ENCODE measurements around the gene ADAMTS7. TPM values are rescaled to one million over a fixed set of nuclear protein-coding genes. Genes with fewer than 3 reads are reported as not detected.
"Not testable (repeated sequence)": the region's sequence is repeated elsewhere in the genome, so short reads cannot be mapped to it uniquely, and the experiment has no call there.

Gene ADAMTS7
- total and polyA plus RNA-seq, 2 of the 13 experiments (the other 11 are each of a cell fraction or from before 2014, with no cell fraction given): 0.09 to 0.12 TPM

- ATAC-seq; BruUV-seq (replicated peaks); H4K20me1 ChIP-seq (ENCODE audit: insufficient read depth, low read length); H3K9me3 ChIP-seq (ENCODE audit: low read length); H3K4me3 ChIP-seq (replicated peaks in 1 of 3; ENCODE audit: insufficient read depth in 1 of 3, low read depth in 2 of 3, low read length in 3 of 3); H3K36me3 ChIP-seq (replicated peaks in 1 of 2; ENCODE audit: control insufficient read depth in 1 of 2, insufficient read depth in 2 of 2, low read length in 2 of 2); FAIRE-seq; CTCF ChIA-PET (ENCODE audit: low intra/inter-chr PET ratio, low total read pairs); H3K79me2 ChIP-seq (ENCODE audit: insufficient read depth, low read length); H3K9ac ChIP-seq (ENCODE audit: insufficient read depth, low read depth, low read length); H3K27me3 ChIP-seq (ENCODE audit: control insufficient read depth in 1 of 2, insufficient read depth in 2 of 2, low read length in 2 of 2); intact Hi-C loops (cut with micrococcal nuclease; ENCODE audit: unreplicated experiment); DNase-seq (ENCODE audit: low spot score); in situ Hi-C loops (cut with HindIII; ENCODE audit: extremely low pct_ligation_motif_present, low pct_unique_long_range_greater_than_20kb); H3K27ac ChIP-seq (ENCODE audit: extremely low read length, insufficient read depth, low read length): not testable (repeated sequence)
- 74% methylated on average over 11 of the region's 15 CpGs for WGBS (ENCODE audit: low lambda C conversion rate)
- peak overlapping the region; percentile 27 for H2AFZ ChIP-seq (ENCODE audit: low read length)
- H3K4me1 ChIP-seq (ENCODE audit: insufficient read depth, low read length): peaks cover 29% of the 10 kb centered on the region
- POLR2A ChIA-PET: interaction anchor here (1.1 kb wide), 1 partner anchor 26 kb away, joined by 3 read pairs; no protein-coding TSS in a partner anchor
- TF ChIP-seq NFYB (CRISPR knock-in tag; IDR thresholded peaks at IDR 0.05) (peak; percentile 71), NFYC (CRISPR knock-in tag; IDR thresholded peaks at IDR 0.05) (peak; percentile 65), POLR2A (IDR thresholded peaks at IDR 0.05; ENCODE audit: insufficient read depth in 1 of 2, low read depth in 2 of 2, low read length in 2 of 2) (peak in 1 of 2 experiments; percentile 55; a peak in 1 of 4 replicates)
- H3K4me2 ChIP-seq (ENCODE audit: low read depth, low read length): peak overlapping the region; percentile 32; the same call in 1 of the 2 replicates
Measured at GRCh38 chr15:78847387-78847906, 36.2 kb upstream of the ADAMTS7 start.

- H3K9ac ChIP-seq (ENCODE audit: insufficient read depth, low read depth, low read length); in situ Hi-C loops (cut with HindIII; ENCODE audit: extremely low pct_ligation_motif_present, low pct_unique_long_range_greater_than_20kb); H3K79me2 ChIP-seq (ENCODE audit: insufficient read depth, low read length); H3K36me3 ChIP-seq (replicated peaks in 1 of 2; ENCODE audit: control insufficient read depth in 1 of 2, insufficient read depth in 2 of 2, low read length in 2 of 2); H3K9me3 ChIP-seq (ENCODE audit: low read length); H2AFZ ChIP-seq (ENCODE audit: low read length); CTCF ChIA-PET (ENCODE audit: low intra/inter-chr PET ratio, low total read pairs); BruUV-seq (replicated peaks); H3K27me3 ChIP-seq (ENCODE audit: control insufficient read depth in 1 of 2, insufficient read depth in 2 of 2, low read length in 2 of 2); POLR2A ChIA-PET; H3K27ac ChIP-seq (ENCODE audit: extremely low read length, insufficient read depth, low read length); ATAC-seq; H3K4me3 ChIP-seq (replicated peaks in 1 of 3; ENCODE audit: insufficient read depth in 1 of 3, low read depth in 2 of 3, low read length in 3 of 3); DNase-seq (ENCODE audit: low spot score); H3K4me2 ChIP-seq (ENCODE audit: low read depth, low read length); FAIRE-seq; intact Hi-C loops (cut with micrococcal nuclease; ENCODE audit: unreplicated experiment); H4K20me1 ChIP-seq (ENCODE audit: insufficient read depth, low read length): not testable (repeated sequence)
- 96% methylated on average over 4 of the region's 27 CpGs for WGBS (ENCODE audit: low lambda C conversion rate)
- peaks cover 29% of the 10 kb centered on the region for H3K4me1 ChIP-seq (ENCODE audit: insufficient read depth, low read length)
Measured at GRCh38 chr15:78846906-78847305, 35.6 kb upstream of the ADAMTS7 start.
